Camera-type eye (tissue), 1 donor: ENCODE results near the gene FANCC. TPM values are rescaled to one million over a fixed set of nuclear protein-coding genes. Genes with fewer than 3 reads are reported as not detected.

Source experiments
- total RNA-seq: library from RNA; depleted of rRNA; stranded (reverse); fragments of >200 nt; gene quantifications from one replicate; pipeline ENCODE4 v1.2.3, GENCODE V29; 2014

The FANCC gene, protein sequence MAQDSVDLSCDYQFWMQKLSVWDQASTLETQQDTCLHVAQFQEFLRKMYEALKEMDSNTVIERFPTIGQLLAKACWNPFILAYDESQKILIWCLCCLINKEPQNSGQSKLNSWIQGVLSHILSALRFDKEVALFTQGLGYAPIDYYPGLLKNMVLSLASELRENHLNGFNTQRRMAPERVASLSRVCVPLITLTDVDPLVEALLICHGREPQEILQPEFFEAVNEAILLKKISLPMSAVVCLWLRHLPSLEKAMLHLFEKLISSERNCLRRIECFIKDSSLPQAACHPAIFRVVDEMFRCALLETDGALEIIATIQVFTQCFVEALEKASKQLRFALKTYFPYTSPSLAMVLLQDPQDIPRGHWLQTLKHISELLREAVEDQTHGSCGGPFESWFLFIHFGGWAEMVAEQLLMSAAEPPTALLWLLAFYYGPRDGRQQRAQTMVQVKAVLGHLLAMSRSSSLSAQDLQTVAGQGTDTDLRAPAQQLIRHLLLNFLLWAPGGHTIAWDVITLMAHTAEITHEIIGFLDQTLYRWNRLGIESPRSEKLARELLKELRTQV
- 32.6 TPM for total RNA-seq

DNA sequence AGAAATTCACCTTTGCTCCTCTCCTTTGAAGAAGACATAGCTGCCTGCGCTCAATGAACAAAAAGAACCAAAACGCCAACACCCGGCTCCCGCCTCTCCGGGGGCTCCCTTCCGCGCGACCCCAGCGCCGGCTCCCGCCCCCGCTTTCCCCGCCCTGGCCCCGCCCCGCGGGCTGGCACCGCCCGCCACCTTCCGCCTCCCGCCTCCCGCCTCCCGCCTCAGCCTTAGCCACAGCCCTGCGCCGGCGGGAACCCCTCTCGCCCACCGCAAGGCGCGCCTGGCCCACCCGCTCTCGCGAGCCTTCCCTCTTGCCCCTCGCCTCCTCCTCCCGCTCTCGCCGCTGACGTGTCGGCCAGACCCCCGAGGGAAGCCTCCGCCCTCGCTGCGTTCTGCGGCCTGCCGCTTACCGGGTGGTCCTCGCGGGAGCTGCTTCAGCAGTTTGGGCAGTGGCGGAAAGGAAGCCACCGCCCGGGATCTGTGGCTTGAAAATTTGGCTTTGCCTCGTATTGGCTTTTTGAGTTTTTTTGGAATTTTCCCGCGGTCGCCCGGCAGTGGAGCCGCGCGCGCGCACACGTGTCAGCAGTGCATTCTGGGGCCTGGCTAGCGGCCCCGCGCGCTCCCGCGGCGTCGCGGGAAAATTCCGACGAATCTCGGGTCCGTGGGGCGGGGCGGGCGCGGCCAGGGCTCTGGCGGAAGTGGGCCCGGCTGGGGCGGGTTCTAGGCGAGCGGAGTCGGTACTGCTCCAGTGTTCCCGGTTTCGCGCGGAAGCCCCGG lies at the start of gene FANCC:
Gene FANCC (minus strand): TSS at position 591 of the 774 bp plus-strand sequence. CDS start 68,418 bp downstream, outside the sequence.

Other genes starting within 250 kb of the FANCC start
- 49.8 TPM for gene PTCH1, start 199.3 kb upstream of the FANCC start, total RNA-seq